SK-N-SH (cell line): ENCODE measurements around the gene VIPAS39.

Experiments used
- SMC3 ChIP-seq: IDR thresholded peaks from 2 replicates; pipeline ENCODE4 v1.6.1; 2012; ENCODE audit warnings: low read depth, low read length, improper control_type of control experiment
- TAF1 ChIP-seq: IDR thresholded peaks from 2 replicates; pipeline ENCODE4 v1.6.1; 2012; ENCODE audit warnings: low read depth, mild to moderate bottlenecking, low read length, moderate library complexity, borderline replicate concordance
- YY1 ChIP-seq: IDR thresholded peaks from 2 replicates; pipeline ENCODE4 v1.4.0; 2012; ENCODE audit warnings: low read depth, mild to moderate bottlenecking
- TF ChIP-seq, protein P1 (sequence below): fragments of 200-600 bp; sonication (generic); IDR thresholded peaks from 2 replicates; pipeline ENCODE4 v1.6.1; 2017; ENCODE audit warnings: antibody characterized with exemption, mild to moderate bottlenecking, moderate library complexity

DNA sequence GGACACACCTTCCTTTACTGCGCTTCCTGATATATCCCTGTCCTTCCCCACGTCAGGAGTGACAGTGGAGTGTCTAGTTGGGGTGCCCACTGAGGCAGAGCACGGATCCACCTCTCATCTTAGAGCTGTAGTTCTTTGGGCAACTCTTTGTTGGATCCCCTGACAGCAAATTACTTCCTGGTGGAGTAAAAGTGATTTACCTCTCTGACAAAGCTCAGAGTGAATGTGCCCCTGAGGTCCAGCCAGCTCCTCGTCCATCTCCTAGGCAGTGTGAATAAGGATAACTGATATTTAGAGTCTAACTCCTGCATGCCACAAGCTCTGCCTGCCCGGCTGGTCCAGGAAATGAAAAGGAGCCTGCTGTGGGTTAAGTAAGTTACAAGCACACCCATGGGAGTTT, 16.5 kb upstream of the VIPAS39 start:
- TF ChIP-seq, protein P1, sequence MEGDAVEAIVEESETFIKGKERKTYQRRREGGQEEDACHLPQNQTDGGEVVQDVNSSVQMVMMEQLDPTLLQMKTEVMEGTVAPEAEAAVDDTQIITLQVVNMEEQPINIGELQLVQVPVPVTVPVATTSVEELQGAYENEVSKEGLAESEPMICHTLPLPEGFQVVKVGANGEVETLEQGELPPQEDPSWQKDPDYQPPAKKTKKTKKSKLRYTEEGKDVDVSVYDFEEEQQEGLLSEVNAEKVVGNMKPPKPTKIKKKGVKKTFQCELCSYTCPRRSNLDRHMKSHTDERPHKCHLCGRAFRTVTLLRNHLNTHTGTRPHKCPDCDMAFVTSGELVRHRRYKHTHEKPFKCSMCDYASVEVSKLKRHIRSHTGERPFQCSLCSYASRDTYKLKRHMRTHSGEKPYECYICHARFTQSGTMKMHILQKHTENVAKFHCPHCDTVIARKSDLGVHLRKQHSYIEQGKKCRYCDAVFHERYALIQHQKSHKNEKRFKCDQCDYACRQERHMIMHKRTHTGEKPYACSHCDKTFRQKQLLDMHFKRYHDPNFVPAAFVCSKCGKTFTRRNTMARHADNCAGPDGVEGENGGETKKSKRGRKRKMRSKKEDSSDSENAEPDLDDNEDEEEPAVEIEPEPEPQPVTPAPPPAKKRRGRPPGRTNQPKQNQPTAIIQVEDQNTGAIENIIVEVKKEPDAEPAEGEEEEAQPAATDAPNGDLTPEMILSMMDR = no peak
- TF ChIP-seq TAF1 (no peak), SMC3 (no peak), YY1 (no peak)
